HG03575 (cell line): ENCODE results near the gene LMNB1.
"Not testable (repeated sequence)": the region's sequence is repeated elsewhere in the genome, so short reads cannot be mapped to it uniquely, and the experiment has no call there.

Experiments used
- ATAC-seq: cut with Tn5 transposase; IDR thresholded peaks from one replicate; pipeline ENCODE4 v1.9.1; 2021; ENCODE audit not compliant: unreplicated experiment, insufficient number of reproducible peaks, low FRiP score; ENCODE audit errors: extremely low read depth

LMNB1 gene

DNA sequence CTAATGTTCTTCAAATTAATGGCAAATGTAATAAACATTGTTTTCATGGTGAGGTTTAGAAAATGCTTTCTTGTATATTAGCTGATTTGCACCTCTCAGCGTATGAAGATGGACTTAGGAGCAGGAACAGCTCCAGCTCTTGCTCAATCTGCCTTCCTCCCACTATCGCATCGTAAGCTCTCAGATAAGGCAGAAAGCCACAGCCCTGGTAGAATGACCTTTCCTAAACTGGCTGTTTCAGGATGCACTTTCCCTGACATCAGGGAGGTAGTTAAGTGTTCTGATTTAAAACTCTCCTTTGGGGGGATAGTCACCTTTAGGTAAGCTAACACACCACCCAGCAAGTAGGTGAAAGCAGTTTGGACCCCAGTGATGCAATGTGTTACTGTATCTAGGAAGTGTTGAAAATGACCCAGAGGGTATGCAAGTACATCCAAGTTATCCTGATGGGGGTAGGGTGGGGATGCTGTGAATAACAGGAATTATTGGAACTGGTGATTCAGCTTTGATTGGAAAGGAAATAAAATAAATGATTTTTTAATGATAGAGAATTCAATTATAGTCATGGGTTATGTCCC lies 72.3 kb downstream of the LMNB1 start:
- no peak for ATAC-seq

DNA sequence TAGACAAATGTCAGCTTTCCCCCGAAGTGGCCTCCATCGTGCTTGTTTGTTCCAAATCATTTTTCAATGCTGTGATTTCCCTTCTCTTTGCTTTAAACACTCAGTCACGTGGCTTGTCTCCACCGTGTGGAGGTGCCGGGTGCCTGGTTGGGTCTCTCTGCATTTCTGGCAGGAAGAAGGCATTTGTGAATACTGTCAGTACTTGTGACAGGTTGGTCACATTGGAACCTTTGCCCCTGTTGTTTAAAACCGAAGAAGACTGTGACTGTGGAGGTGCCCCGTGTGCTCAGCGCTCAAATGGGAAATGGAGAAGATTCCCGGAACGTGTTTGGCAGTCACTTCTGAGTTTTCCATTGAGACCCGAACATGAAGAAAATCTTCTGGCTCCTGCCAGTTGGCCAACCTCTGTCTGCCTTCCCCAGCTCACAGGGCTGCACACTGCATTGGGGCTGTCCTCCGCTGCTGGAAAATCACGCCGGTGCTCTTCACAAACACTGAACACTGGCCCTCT lies 74.6 kb downstream of the LMNB1 start:
- ATAC-seq: no peak

DNA sequence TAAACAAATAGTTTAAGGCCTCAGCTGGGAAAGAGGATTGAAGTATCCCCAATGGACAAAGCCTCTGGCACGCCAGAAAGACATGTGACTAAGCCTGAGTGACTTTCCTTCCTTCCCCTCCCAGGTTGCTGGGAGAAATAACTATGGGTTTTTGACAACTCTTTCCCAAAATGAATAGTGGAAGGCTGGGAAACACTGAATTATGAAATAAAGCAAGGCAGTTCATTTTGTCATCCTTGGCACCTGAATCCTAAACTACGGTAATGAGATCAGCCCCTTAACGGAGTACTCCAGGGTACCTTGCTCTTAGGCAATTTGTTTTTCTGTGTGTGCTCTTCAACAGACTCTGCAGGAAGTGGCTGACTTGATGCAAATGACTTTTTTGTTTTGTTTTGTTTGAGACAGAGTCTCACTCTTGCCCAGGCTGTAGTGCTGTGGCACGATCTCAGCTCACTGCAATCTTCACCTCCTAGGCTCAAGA lies 75.2 kb downstream of the LMNB1 start:
- ATAC-seq: peak; percentile 75

DNA sequence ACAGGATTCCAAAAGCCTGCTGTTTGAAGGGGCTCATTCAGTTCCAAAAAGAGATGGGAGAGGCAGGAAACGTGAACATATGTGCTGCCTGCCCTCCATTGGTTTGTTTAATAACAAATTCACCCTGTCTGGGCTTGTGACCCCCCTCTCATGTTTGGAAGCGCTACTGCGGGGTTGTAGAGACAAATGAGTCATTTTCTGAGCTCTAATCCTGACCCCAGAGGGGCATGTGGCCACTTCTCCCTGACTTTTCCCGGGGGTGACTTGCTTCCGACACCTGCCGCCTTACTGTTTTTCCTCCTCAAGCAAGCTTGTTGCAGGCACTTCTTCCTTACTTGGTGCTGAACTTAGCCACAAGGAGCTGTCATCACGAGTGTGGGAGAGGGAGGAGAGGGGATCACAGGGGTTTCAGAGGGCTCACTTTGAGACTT lies 75.9 kb downstream of the LMNB1 start:
- no peak for ATAC-seq

DNA sequence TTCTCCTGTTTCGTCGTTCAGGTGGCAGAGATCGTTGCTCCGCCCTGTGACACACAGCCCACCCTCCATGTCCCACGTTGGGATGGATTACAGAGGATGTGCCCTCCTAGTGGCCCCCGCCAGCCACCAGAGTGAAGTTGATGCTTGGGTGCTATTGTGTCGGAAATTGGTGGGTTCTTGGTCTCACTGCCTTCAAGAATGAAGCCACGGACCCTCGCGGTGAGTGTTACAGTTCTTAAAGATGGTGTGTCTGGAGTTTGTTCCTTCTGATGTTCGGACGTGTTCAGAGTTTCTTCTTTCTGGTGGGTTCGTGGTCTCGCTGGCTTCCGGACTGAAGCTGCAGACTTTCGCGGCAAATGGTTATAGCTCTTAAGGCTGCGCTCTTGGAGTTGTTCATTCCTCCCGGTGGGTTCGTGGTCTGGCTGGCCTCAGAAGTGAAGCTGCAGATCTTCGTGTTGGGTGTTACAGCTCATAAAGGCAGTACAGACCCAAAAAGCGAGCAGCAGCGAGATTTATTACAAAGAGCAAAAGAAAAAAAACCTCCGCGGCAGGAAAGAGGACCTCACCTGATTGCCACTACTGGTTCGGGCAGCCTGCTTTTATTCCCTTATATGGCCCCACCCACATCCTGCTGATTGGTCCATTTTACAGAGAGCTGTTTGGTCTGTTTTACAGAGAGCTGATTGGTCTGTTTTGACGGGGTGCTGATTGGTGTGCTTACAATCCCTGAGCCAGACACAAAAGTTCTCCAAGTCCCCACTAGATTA lies 76.8 kb downstream of the LMNB1 start:
- ATAC-seq: not testable (repeated sequence)

DNA sequence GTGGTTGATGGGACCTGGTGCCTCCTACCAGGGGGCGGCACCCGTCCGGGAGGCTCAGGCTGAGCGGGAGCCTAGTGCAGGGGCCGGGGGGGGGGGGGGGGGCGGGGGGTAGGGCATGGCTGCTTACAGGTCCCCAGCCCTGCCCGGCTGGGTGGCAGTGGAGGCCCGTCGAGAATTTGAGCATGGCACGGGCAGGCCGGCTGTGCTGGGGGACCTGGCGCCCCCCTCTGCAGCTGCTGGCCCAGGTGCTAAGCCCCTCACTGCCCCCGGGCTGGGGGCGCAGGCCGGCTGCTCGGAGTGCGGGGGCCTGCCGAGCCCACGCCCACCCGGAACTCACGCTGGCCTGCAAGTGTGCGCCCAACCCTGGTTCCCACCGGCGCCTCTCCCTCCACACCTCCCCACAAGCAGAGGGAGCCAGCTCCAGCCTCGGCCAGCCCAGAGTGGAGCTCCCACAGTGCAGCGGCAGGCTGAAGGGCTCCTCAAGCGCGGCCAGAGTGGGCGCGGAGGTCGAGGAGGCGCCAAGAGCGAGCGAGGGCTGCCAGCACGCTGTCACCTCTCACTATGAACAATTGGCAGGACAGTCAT lies 77.7 kb downstream of the LMNB1 start:
- no peak for ATAC-seq

DNA sequence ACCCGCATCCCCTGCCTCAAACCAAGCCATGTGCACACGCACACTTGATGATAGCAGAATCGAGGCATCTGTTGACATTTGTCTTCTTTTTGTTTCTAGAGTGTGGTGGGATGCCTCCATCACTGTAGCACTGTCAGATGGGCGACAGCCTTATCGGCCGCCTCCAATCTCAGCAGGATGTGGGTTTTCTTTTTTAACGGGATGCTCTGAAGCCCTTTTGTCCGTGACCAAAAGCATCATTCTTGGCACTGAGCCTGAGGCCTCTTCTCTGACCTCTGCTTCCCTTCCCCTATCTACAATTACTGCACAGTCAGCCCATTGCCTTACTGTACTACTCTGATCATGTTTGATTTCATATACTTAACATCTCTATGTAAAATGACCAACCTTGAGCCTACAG lies 78.3 kb downstream of the LMNB1 start:
- ATAC-seq: no peak

DNA sequence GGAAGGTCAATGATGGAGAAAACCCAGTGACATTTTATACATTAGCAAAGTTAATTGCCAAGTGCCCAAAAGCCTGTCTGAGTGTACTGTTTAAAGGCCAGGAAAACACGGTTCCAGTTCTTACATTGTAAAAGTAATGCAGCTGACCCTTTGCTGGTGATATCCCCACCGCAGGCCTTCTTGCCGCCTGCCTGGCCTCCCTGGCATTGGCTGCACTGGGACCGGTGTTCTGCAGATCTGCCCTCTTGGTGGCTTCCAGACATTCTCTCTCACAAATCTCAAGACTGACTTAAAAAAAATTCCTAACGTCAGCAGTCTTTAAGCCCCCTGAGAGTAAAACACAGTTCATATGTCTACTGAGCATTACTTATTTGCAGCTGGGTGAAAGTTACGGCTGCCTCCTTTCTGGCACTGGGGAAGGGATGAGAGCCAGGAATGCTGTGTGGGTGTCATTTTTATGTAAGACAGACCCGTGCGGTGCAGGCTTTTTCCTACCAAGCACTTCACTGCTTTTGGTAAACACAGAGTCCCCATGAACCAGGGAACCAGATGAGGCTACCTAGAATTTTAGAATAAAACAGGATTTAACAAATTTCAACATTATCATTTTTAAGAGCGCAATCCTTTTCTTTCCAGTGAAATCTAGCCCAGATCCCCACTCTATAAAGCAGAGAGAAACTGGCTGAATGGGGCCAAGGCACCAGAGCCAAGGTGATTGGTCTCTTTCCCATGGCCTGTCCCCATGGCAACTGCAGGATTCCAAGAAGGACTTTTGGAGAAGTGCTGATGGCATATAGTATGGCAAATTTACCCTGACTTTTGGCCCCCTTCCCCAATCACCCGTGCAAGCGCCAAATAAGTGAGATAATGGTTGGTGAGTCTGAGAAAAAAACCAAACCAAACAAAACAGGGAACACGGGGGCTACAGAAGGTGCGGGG lies 80.8 kb downstream of the LMNB1 start:
- ATAC-seq: no peak

DNA sequence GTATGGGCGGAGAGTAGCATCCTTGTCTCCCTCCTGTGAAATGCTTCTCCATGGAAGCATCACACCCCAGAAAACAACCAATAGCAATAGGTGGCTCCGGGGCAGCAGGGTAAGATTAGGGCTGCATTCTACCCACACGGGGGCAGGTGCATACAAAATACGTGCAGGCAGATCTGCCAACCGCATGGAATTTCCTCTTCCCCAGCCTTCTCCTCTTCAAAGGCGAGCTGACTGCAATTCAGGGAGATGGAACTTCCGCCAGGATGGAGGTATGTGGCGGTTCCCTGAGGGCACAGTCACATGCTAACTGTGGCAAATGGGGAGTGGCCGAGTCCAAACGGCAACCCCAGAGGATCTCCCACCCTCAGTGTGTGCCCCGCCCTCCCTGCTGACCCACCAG lies 81.5 kb downstream of the LMNB1 start:
- no peak for ATAC-seq

DNA sequence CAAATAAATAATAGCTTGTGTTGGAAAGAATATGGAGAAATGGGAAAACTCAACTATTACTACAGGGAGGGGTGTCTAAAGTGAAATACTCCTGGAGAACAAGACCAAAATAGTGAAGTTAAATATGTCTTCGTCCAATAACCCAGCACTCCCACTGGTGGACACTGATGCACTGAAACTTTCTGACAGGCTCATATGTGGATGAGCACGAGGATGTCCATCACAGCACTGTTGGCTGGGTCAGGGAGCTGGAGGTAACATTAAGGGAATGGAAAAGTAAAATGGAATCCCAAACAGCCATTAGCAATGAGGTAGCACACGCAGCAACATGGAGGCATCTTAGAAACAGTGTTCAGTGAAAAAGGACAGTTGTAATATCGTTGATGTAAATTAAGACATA lies 86.5 kb downstream of the LMNB1 start:
- ATAC-seq: no peak

DNA sequence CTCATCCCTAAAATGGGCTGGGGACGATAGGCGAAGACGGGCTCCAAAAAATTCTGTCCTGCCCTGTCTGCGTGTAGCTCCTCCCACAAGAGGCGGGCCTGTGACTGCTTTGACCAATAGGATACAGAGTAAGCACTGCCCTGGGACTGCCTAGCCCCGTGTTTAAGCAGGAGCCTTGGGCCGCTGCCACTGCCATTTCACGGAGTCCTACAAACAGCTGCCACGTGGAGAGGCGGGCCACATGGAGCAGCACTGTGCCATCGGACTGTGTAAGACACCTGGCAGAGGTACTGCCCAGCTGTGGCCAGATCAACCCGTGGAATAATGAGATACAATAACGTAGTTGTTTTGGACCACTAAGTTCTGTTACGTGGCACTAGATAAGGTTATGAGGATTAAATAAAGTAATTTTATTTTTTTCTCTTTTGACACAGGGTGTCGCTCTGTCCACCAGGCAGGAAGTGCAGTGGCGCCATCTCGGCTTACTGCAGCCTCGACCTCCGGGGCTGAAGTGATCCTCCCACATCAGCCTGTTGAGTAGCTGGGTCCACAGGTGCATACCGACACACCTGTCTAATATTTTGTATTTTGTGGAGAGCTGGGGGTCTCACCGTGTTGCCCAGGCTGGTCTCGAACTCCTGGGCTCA lies 87.2 kb downstream of the LMNB1 start:
- no peak for ATAC-seq

DNA sequence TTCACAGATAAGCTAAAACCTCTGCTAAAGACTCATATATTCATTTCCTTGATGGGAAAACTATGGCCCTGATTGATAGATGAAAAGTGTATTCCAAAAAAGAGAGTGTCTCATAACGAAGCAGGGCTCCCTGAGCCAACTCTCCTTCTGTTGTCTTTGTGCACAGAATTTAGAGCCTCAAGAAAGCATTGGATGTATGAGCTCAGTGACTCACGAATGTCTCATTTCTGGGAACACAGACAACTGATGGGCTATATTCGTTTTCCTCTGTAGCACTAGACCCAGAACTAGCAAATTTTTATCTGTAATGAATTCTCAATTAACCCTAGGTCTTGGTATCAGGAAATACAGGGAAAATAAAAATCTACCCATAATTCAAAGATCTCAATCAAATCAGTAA lies 88.4 kb downstream of the LMNB1 start:
- no peak for ATAC-seq

DNA sequence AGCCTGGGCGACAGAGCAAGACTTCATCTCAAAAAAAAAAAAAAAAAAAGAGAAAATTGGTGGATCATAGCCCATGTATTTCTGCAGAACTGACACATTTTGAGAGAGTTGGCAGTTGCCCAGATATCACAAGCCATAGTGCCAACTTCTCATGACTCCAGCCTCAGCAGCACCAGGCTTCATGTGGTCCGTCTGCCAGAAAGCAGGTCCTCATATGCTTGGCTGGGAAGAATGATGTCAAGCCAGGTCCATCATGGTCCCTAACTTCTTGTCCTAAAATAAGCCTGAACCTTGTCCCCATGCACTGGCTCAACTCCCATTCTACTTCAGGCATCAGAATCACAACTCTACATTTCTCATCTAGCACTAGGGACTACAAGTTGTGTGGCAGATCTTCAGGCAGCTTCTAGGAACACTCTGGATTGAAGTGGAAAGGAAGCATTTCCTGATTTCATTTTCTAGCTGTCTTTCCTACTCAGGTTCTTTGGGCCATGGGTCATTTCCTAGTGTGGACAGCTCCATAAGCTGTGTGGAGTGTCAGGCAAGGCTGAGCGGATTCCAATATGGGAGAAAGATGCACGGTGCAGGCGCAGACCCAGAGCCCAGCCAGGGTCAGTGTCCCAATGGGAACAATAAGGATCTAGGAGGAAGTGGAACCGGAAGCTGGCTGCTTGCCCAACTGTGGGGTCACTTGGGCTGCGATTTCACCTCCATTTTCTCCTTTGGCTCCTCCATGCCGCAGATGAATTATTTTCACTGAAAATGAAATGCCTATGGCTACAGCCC lies 90.1 kb downstream of the LMNB1 start:
- no peak for ATAC-seq

DNA sequence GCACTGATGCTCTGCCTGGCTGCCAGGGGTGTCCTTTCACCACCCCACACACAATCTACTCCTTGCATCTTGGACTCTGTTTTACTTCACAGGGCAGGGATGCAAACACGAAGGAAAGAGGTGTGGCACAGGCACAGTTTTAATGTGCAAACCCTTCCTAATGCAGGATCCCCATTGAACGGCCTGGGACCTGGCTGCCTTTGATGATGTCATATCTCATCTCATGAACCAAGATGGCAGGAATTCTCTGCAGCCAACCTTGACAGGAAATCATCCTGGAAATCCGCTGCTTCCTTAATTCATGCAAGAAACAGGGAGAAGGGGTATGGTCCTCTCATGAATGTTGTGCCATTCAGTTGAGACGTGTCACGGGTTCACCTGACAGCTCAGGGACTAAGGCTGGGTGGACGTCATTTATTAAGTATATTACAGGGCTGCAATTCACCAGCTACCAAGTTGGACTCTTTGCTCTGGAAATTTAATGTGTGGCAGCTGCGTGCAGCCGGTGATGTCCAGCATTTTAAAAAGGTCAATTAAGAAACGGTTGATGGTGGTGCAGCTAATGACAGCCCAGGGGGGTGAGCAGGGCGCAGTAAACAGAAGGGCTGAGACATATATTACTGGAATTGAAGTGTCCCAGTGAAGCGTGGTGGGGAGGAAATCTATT lies 91.5 kb downstream of the LMNB1 start:
- no peak for ATAC-seq

DNA sequence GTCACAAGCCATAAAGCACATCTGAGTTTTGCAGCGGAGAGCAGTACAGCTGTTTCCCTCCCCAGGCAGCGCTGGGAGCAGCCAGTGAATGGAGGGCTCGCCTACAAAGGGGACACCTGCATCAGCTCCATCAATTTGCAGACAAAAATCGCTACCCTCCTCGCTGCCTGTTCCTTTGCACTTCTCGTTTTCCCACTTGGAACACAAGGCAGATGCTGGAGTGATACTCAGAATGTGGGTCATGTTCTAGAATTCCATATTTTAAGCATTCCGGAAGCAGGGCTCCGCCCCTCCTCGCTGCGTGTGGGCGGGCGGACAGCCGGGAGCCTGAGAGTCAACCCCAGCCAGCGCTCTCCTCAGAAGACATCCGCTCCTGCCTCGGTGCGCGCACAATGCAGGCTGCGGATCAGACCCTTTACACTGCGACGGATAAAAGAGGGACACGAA lies 92.1 kb downstream of the LMNB1 start:
- no peak for ATAC-seq

DNA sequence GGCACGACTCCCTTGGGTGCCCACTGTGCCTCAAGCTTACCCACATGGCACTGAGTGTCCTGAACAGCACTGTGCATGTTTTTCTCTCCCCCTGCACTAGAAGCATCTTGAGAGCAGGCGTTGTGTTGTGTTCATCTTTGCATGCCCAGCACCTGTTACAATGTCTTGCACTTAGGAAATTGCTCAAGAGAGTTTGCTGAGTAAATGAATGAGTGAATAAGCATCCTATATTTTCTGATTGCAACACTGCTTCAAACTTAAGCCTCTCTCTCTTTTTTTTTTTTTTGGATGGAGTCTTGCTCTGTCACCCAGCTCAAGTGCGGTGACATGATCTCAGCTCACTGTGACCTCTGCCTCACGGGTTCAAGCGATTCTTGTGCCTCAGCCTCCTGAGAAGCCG lies 94.5 kb downstream of the LMNB1 start:
- no peak for ATAC-seq

DNA sequence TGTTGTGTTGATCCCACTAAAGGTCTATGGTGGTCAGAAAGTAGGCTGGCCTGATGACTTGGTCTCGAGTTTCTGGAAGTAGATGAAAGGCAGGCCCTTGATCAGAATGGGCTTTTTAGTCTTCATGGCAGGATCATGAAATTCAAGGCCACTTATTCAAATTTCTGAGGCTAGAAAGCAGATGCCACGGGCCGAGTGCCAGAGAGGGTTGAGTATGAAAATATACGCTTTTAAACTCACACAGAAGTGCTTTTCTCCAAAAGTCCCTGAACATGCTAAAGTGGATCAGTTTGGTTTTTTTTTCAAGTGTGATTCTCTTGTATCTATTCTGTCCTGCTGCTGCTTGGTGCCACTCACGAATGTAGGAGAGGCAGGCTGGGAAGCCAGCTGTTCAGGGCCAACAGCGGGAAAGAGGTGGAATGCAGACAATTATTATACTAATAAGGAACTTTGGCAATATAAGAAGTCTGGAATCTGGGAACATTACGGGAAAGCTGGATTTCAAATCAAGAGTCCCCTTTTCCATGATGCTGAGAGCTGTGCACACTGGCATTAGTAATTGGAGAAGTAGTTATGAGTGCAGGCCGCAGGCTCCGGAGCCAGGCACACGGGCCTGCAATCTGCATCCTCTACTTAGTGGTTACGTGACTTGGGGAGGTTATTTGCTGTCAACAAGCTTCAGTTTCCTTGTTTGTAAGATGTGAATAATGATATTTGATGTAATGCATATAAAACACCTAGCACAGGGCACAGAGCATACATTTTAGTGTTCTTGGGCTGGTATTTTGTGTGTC lies 95.8 kb downstream of the LMNB1 start:
- ATAC-seq: no peak
